T-helper 1 cell treated with Interleukin-12 subunit alpha and Interleukin-12 subunit beta and Interleukin-4 antibody, amounts not matched to agents 30 ng/mL and 1 ng/mL, for 36 hours (primary cell): ENCODE results near the gene NACA2. TPM values are rescaled to one million over a fixed set of nuclear protein-coding genes. Genes with fewer than 3 reads are reported as not detected.
"Not testable (repeated sequence)": the region's sequence is repeated elsewhere in the genome, so short reads cannot be mapped to it uniquely, and the experiment has no call there.

Experiments
- intact Hi-C: fragments of 100-400 bp; cut with micrococcal nuclease; formaldehyde crosslinking; loops from one replicate; pipeline ENCODE4 v1.15.1; 2024
- total RNA-seq: library from RNA; stranded (reverse); gene quantifications from 2 replicates; pipeline ENCODE4 v1.2.3, GENCODE V29; 2022

Gene NACA2
- total RNA-seq, 1 donor from 2014 or later = 0.37 TPM

- intact Hi-C loops = no loop called here
Measured at GRCh38 chr17:61555127-61555566, 35.9 kb downstream of the NACA2 start.

GRCh38 chr17:61554209-61554608, 36.8 kb downstream of the NACA2 start:
- intact Hi-C loops = no loop called here

- intact Hi-C loops = not testable (repeated sequence)
Measured at GRCh38 chr17:61552560-61552959, 38.5 kb downstream of the NACA2 start.

GRCh38 chr17:61551255-61551742, 39.7 kb downstream of the NACA2 start:
- intact Hi-C loops = loop anchor here (1.0 to 2.0 kb wide), 2 partner anchors 139 to 830 kb away; no protein-coding TSS in a partner anchor

- intact Hi-C loops = no loop called here
Measured at GRCh38 chr17:61547113-61547512, 43.9 kb downstream of the NACA2 start.

- intact Hi-C loops = no loop called here
Measured at GRCh38 chr17:61545335-61545938, 45.6 kb downstream of the NACA2 start.

GRCh38 chr17:61543786-61544415, 47.1 kb downstream of the NACA2 start:
- intact Hi-C loops = no loop called here

- intact Hi-C loops = no loop called here
Measured at GRCh38 chr17:61542027-61542426, 49.0 kb downstream of the NACA2 start.

GRCh38 chr17:61540874-61541273, 50.1 kb downstream of the NACA2 start:
- intact Hi-C loops = no loop called here

Other genes starting within 250 kb of the NACA2 start
- gene TBX2, start 191.4 kb downstream of the NACA2 start, total RNA-seq = not detected in 2 replicates
- not detected in 2 replicates for gene TBX4, start 138.8 kb downstream of the NACA2 start, total RNA-seq